Endothelial cell of umbilical vein (primary cell): ENCODE data around the gene PASK.

ENCODE experiments used
- EZH2 ChIP-seq: IDR thresholded peaks from 2 replicates; pipeline ENCODE4 v1.6.1; 2012; ENCODE audit warnings: borderline replicate concordance, low read depth, mild to moderate bottlenecking, moderate library complexity, low read length, inconsistent platforms; ENCODE audit not compliant: severe bottlenecking
- GATA2 ChIP-seq: IDR thresholded peaks from 2 replicates; pipeline ENCODE4 v1.7.0; 2011; ENCODE audit warnings: low read depth, mild to moderate bottlenecking, moderate library complexity, mixed read lengths, low read length; ENCODE audit not compliant: insufficient read length, insufficient read depth
- JUN ChIP-seq: IDR thresholded peaks from 2 replicates; pipeline ENCODE4 v1.6.1; 2011; ENCODE audit warnings: borderline replicate concordance, low read depth; ENCODE audit not compliant: insufficient read length, insufficient read depth
- POLR2A ChIP-seq: IDR thresholded peaks from 2 replicates; pipeline ENCODE4 v1.6.1; 2012; ENCODE audit warnings: low read depth, mild to moderate bottlenecking, control low read depth, low read length
- POLR2AphosphoS5 ChIP-seq: IDR thresholded peaks from 2 replicates; pipeline ENCODE4 v1.6.1; 2012; ENCODE audit warnings: low read depth, mild to moderate bottlenecking, control low read depth, low read length, moderate library complexity; ENCODE audit not compliant: insufficient read depth
- TF ChIP-seq, protein P1 (sequence below), 2 donors: IDR thresholded peaks; 1 replicate in 1 of 2; 2 replicates in 1 of 2; pipeline ENCODE4 v1.5.1; 2011; ENCODE audit warnings: low read length in 2 of 2, mild to moderate bottlenecking in 2 of 2, moderate library complexity in 2 of 2, control low read depth in 1 of 2, inconsistent platforms in 1 of 2, low read depth in 1 of 2; ENCODE audit not compliant: insufficient read depth in 1 of 2; ENCODE audit errors: extremely low read depth in 1 of 2
- TF ChIP-seq, protein P2 (sequence below): IDR thresholded peaks from 2 replicates; pipeline ENCODE4 v1.6.1; 2011; ENCODE audit not compliant: insufficient read depth, insufficient read length

- TF ChIP-seq, protein P1, sequence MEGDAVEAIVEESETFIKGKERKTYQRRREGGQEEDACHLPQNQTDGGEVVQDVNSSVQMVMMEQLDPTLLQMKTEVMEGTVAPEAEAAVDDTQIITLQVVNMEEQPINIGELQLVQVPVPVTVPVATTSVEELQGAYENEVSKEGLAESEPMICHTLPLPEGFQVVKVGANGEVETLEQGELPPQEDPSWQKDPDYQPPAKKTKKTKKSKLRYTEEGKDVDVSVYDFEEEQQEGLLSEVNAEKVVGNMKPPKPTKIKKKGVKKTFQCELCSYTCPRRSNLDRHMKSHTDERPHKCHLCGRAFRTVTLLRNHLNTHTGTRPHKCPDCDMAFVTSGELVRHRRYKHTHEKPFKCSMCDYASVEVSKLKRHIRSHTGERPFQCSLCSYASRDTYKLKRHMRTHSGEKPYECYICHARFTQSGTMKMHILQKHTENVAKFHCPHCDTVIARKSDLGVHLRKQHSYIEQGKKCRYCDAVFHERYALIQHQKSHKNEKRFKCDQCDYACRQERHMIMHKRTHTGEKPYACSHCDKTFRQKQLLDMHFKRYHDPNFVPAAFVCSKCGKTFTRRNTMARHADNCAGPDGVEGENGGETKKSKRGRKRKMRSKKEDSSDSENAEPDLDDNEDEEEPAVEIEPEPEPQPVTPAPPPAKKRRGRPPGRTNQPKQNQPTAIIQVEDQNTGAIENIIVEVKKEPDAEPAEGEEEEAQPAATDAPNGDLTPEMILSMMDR (IDR thresholded peaks at IDR 0.05; ENCODE audit: extremely low read depth in 1 of 2, insufficient read depth in 1 of 2, low read depth in 1 of 2, low read length in 2 of 2) = no peak
- TF ChIP-seq POLR2AphosphoS5 = no peak
- TF ChIP-seq, protein P2, sequence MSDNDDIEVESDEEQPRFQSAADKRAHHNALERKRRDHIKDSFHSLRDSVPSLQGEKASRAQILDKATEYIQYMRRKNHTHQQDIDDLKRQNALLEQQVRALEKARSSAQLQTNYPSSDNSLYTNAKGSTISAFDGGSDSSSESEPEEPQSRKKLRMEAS = no peak
- no peak for TF ChIP-seq JUN
- TF ChIP-seq POLR2A = no peak
- no peak for TF ChIP-seq EZH2
- no peak for TF ChIP-seq GATA2
These were observed 32.4 kb downstream of the PASK start for GRCh38 chr2:241116606-241117560.
